CD4-positive, alpha-beta T cell treated with Interleukin-1 beta for 1 hour (primary cell): ENCODE measurements around the gene TELO2.
A peak's percentile ranks its signal among the peaks of the same experiment; 100 is the strongest.

ENCODE experiments used
- DNase-seq, 2 donors: peaks; one replicate each; pipeline ENCODE4 v3.0.0-alpha.2; 2020 to 2022

TELO2 gene

GRCh38 chr16:1492923-1493745 lies at the start of gene TELO2:
Gene TELO2, plus strand, starts transcription at chr16:1493360. Its CDS starts 922 bp downstream, at chr16:1494282.
- DNase-seq, result peak; percentile 83 to 90

GRCh38 chr16:1443403-1443973 lies 49.7 kb upstream of the TELO2 start:
- no peak for DNase-seq

DNA sequence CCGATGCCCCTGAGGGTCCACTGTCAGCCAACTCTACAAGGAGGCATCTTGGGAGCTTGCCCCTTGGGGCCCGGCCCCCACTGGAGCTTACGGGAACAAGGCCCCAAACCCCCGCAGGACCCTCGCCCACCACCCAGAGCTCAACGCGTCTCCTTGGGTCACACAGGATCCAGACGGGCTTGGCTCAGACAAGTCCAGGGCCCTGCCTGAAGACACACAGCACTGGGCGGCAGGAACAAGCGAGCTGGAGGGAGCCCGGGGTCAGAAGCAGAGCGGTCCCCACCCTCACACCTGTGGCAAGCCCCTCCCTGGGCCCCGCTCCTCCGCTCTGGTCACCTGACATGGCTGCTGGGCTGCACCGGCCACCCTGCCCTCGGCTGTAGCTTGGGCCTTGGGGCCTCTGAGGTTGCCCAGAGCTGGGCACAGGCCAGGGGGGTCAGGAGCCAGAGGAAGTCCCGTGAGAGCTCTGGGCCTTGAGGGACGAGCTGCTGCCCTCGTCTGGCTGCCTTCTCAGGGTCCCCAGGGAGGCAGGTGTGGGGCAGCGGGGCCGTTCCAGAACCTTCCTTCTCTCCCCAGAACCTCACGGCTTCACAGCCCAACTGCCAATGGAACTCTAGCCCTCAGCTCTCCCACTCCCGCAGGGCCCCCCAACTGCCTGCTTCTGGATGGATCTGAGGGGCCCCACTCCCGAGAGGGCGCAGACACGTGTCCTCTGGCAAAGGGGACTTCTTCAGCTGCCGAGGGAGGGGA lies 49.0 kb upstream of the TELO2 start, which contains the start of gene CCDC154:
Gene CCDC154, minus strand, starts transcription at position 577 of the 750 bp plus-strand sequence. Its CDS starts 234 bp downstream, at position 343.
- DNase-seq, result no peak

DNA sequence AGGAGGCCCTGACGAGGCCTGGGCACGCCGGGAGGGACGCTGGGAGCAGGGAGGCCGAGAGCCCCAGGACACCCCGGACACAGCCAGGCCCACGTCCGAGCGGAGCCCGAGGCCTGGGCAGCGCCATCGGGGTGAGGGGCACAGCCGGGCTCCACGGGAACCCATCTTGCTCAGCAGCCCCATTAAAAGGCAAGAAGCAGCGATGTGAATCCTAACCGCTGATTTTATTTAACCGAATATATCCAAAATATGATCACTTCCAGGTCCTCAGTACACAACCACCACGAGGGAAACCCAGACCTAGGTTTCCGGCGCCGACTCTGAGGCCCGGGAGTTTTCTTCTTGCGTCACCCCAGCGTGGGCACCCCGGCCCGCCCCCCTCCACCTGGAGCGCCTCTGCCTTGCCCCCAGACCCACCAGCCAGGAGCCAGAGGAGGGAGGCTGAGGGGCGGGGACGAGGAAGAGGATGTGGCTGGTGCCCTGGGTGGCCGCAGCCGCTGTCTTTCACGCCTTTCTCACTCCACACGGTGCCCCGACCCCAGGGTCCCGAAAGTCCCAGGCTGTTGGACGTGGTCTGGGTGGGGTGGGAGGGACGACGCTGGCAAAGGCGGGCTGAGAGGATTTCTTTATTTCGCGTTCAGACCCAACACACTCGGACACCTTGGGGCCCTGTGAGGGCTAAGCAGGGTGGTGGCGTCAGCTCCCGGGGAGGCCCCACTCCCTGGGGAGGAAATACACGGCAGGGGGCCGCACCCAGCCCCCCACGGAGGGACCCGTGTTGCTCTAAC lies 48.2 kb upstream of the TELO2 start:
- peak in 1 of 2 donors; percentile 24 for DNase-seq

DNA sequence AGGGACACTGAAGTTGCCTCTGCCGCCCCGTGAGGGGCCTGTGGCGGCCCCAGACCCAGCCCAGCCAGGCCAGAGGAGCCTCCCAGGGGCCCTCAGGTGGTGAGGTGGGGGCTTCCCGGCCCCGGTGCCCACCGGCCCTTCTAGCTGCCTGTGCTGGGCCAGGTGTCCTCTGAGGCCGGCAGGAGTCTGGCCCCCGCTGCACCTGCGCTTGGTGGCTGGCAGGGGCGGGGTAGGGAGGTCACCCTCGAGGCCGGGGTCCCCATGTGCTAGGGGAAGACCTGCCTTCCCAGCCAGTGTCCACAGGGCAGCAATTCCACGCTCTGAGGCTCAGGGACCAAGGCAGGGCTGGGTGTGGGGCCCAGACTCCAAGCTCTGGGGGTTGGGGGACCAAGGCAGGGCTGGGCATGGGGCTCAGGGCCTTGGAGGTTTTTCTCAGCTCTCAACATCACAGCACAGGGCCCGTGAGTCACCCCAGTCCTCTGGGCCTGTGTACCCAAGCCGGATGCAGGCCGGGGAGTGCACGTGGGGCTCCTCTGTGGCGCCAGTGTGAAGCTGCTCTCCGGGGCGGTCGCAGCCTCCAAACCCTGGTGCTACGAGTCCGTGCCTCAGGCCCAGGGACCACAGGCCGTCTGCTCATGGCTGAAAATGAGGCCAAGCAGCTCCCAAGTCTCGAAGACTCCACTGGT lies 47.5 kb upstream of the TELO2 start:
- DNase-seq, result no peak

GRCh38 chr16:1446296-1447080 lies 46.7 kb upstream of the TELO2 start:
- DNase-seq, result no peak

DNA sequence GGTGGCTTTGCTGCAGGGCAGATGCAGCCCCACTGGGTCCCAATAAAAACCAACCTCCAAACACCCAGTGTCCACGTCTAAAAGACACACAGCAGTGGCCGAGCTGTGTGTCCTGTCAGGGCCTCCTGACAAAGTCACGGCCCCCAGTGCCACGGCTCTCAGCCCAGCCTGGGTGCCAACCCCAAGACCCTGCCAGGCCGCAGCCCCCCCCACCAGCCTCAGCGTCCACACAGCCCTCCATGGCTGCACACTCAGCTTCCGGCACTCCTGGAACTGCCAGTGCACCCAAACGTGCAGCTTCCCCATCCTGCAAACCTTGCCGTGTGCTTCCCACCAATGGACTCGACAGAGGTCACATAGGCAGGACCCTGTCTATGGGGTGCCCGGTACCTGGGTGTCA lies 45.2 kb upstream of the TELO2 start:
- DNase-seq, result no peak

GRCh38 chr16:1448536-1449116 lies 44.5 kb upstream of the TELO2 start:
- no peak for DNase-seq

- no peak for DNase-seq
Observed at GRCh38 chr16:1449201-1449788, 43.9 kb upstream of the TELO2 start.

GRCh38 chr16:1450218-1450617 lies 42.9 kb upstream of the TELO2 start:
- DNase-seq, result no peak

DNA sequence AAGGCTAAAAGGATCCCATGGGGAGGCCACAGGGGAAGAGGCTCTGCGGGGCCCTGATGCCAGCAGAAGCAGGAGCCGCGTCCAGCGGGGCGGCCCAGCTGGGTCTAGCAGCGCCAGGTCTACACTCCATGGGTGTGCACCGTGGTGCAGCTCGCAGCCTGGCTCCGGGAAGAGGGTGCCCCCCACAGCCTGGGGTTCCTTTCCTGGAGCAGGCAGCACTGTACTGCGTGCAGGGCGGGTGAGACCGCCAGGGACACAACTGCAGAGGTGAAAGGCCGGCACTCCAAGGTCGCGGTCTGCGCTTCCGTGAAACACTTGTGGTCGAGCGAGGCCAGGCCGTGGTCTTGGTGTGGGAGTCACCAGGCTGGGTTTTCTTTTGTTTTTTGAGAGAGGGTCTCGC lies 42.3 kb upstream of the TELO2 start:
- no peak for DNase-seq

- no peak for DNase-seq
Observed at GRCh38 chr16:1451702-1452392, 41.3 kb upstream of the TELO2 start.

DNA sequence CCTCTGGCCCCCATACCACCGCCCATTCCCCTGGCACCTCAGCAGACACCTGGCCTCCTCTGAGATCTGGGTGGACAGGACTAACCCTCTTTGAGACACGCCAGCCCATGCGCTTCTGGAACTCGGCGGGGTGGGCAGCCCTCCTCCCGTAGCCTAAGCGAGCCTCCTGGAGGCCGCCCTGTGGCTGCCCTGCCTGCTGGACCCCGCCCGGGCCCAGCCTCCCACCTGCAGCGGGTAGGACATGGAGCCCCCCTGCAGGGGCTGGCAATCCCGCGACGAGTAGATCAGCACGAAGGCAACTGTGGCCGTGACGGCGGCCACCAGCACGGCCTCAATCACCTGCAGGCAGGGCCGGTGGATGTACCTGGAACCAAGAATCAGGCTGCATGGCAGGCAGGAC lies 40.6 kb upstream of the TELO2 start:
- DNase-seq, result no peak

- no peak for DNase-seq
Observed at GRCh38 chr16:1453316-1453715, 39.8 kb upstream of the TELO2 start.

- no peak for DNase-seq
Observed at GRCh38 chr16:1454561-1454960, 38.6 kb upstream of the TELO2 start.

GRCh38 chr16:1455190-1456171 lies 37.7 kb upstream of the TELO2 start:
- no peak for DNase-seq

GRCh38 chr16:1456951-1457350 lies 36.2 kb upstream of the TELO2 start:
- DNase-seq, result no peak

- DNase-seq, result no peak
Observed at GRCh38 chr16:1457489-1458245, 35.5 kb upstream of the TELO2 start.
